T-helper 2 cell treated with Interferon-gamma antibody and Interleukin-4, amounts not matched to agents 5 μg/mL and 100 μg/mL, for 36 hours (primary cell): ENCODE results near the gene IGLL5.
A peak's percentile ranks its signal among the peaks of the same experiment; 100 is the strongest.

ENCODE experiments used
- DNase-seq: peaks from one replicate; pipeline ENCODE4 v3.0.0; 2021; ENCODE audit warnings: low spot score
- H3K27ac Mint-ChIP-seq: one replicate; pipeline ENCODE4 v1.8.0; 2021; ENCODE audit warnings: mild to moderate bottlenecking, mixed read lengths
- H3K27me3 Mint-ChIP-seq: one replicate; pipeline ENCODE4 v1.8.0; 2021; ENCODE audit warnings: low read depth, mixed read lengths
- H3K36me3 Mint-ChIP-seq: one replicate; pipeline ENCODE4 v1.8.0; 2021; ENCODE audit warnings: low read depth, mixed read lengths
- H3K4me1 Mint-ChIP-seq: one replicate; pipeline ENCODE4 v1.8.0; 2021; ENCODE audit warnings: low read depth, mixed read lengths
- H3K4me3 Mint-ChIP-seq: one replicate; pipeline ENCODE4 v1.8.0; 2022; ENCODE audit warnings: mild to moderate bottlenecking, moderate library complexity, mixed read lengths
- H3K9me3 Mint-ChIP-seq: one replicate; pipeline ENCODE4 v1.8.0; 2021; ENCODE audit warnings: mixed read lengths

Gene IGLL5

GRCh38 chr22:22887621-22888503, at the start of gene IGLL5:
TSS of gene IGLL5 (plus strand) at chr22:22887816. CDS start at chr22:22888054, 238 bp downstream.
- Mint-ChIP-seq H3K36me3 (no peaks in the 10 kb centered on the region), H3K27ac (no peak within 1 kb of the TSS), H3K4me1 (peaks cover 9% of the 10 kb centered on the region), H3K9me3 (no peaks in the 10 kb centered on the region), H3K4me3 (no peak within 1 kb of the TSS), H3K27me3 (peaks cover 44% of the 10 kb centered on the region)
- DNase-seq, result no peak

GRCh38 chr22:22838148-22838786, 49.3 kb upstream of the IGLL5 start:
- H3K9me3 Mint-ChIP-seq, result no peaks in the 10 kb centered on the region
- H3K4me3 Mint-ChIP-seq, result no peak overlapping the region
- H3K27me3 Mint-ChIP-seq, result peaks cover 55% of the 10 kb centered on the region
- no peak for DNase-seq
- peaks cover 11% of the 10 kb centered on the region for H3K4me1 Mint-ChIP-seq
- H3K36me3 Mint-ChIP-seq, result no peaks in the 10 kb centered on the region
- no peak overlapping the region for H3K27ac Mint-ChIP-seq

GRCh38 chr22:22839570-22840314, 47.9 kb upstream of the IGLL5 start:
- DNase-seq, result no peak
- H3K27me3 Mint-ChIP-seq, result peaks cover 50% of the 10 kb centered on the region
- no peak overlapping the region for H3K4me3 Mint-ChIP-seq
- H3K9me3 Mint-ChIP-seq, result no peaks in the 10 kb centered on the region
- H3K27ac Mint-ChIP-seq, result no peak overlapping the region
- peaks cover 14% of the 10 kb centered on the region for H3K4me1 Mint-ChIP-seq
- no peaks in the 10 kb centered on the region for H3K36me3 Mint-ChIP-seq

- Mint-ChIP-seq H3K4me3 (no peak overlapping the region), H3K9me3 (no peaks in the 10 kb centered on the region), H3K27ac (no peak overlapping the region), H3K36me3 (no peaks in the 10 kb centered on the region), H3K27me3 (peaks cover 47% of the 10 kb centered on the region), H3K4me1 (peaks cover 14% of the 10 kb centered on the region)
- DNase-seq, result no peak
Measured at GRCh38 chr22:22840780-22841179, 46.8 kb upstream of the IGLL5 start.

- H3K4me3 Mint-ChIP-seq, result no peak overlapping the region
- DNase-seq, result no peak
- H3K27me3 Mint-ChIP-seq, result peaks cover 46% of the 10 kb centered on the region
- H3K9me3 Mint-ChIP-seq, result no peaks in the 10 kb centered on the region
- H3K36me3 Mint-ChIP-seq, result no peaks in the 10 kb centered on the region
- H3K4me1 Mint-ChIP-seq, result peaks cover 14% of the 10 kb centered on the region
- H3K27ac Mint-ChIP-seq, result no peak overlapping the region
Measured at GRCh38 chr22:22841598-22841997, 46.0 kb upstream of the IGLL5 start.

- Mint-ChIP-seq H3K27ac (no peak overlapping the region), H3K36me3 (no peaks in the 10 kb centered on the region), H3K4me3 (no peak overlapping the region), H3K9me3 (no peaks in the 10 kb centered on the region), H3K27me3 (peaks cover 48% of the 10 kb centered on the region), H3K4me1 (peaks cover 14% of the 10 kb centered on the region)
- no peak for DNase-seq
Measured at GRCh38 chr22:22842085-22842484, 45.5 kb upstream of the IGLL5 start.

GRCh38 chr22:22843848-22844247, 43.8 kb upstream of the IGLL5 start:
- peaks cover 4% of the 10 kb centered on the region for H3K4me1 Mint-ChIP-seq
- H3K27me3 Mint-ChIP-seq, result peaks cover 54% of the 10 kb centered on the region
- no peak for DNase-seq
- H3K9me3 Mint-ChIP-seq, result no peaks in the 10 kb centered on the region
- H3K4me3 Mint-ChIP-seq, result no peak overlapping the region
- no peaks in the 10 kb centered on the region for H3K36me3 Mint-ChIP-seq
- no peak overlapping the region for H3K27ac Mint-ChIP-seq

GRCh38 chr22:22847241-22847640, 40.4 kb upstream of the IGLL5 start:
- no peak for DNase-seq
- H3K36me3 Mint-ChIP-seq, result no peaks in the 10 kb centered on the region
- no peak overlapping the region for H3K4me3 Mint-ChIP-seq
- no peak overlapping the region for H3K27ac Mint-ChIP-seq
- H3K27me3 Mint-ChIP-seq, result peaks cover 36% of the 10 kb centered on the region
- no peaks in the 10 kb centered on the region for H3K9me3 Mint-ChIP-seq
- peaks cover 4% of the 10 kb centered on the region for H3K4me1 Mint-ChIP-seq

- H3K4me1 Mint-ChIP-seq, result peaks cover 4% of the 10 kb centered on the region
- no peaks in the 10 kb centered on the region for H3K9me3 Mint-ChIP-seq
- H3K27me3 Mint-ChIP-seq, result peaks cover 41% of the 10 kb centered on the region
- H3K27ac Mint-ChIP-seq, result no peak overlapping the region
- H3K36me3 Mint-ChIP-seq, result no peaks in the 10 kb centered on the region
- DNase-seq, result peak; percentile 46
- H3K4me3 Mint-ChIP-seq, result no peak overlapping the region
Measured at GRCh38 chr22:22848364-22848866, 39.2 kb upstream of the IGLL5 start.

GRCh38 chr22:22849640-22850610, 37.7 kb upstream of the IGLL5 start:
- H3K9me3 Mint-ChIP-seq, result no peaks in the 10 kb centered on the region
- H3K36me3 Mint-ChIP-seq, result no peaks in the 10 kb centered on the region
- no peak overlapping the region for H3K4me3 Mint-ChIP-seq
- H3K27me3 Mint-ChIP-seq, result peaks cover 38% of the 10 kb centered on the region
- H3K27ac Mint-ChIP-seq, result no peak overlapping the region
- no peak for DNase-seq
- peaks cover 1% of the 10 kb centered on the region for H3K4me1 Mint-ChIP-seq

GRCh38 chr22:22851969-22852368, 35.6 kb upstream of the IGLL5 start:
- no peak overlapping the region for H3K4me3 Mint-ChIP-seq
- peaks cover 30% of the 10 kb centered on the region for H3K27me3 Mint-ChIP-seq
- H3K27ac Mint-ChIP-seq, result no peak overlapping the region
- no peaks in the 10 kb centered on the region for H3K36me3 Mint-ChIP-seq
- H3K4me1 Mint-ChIP-seq, result no peaks in the 10 kb centered on the region
- H3K9me3 Mint-ChIP-seq, result no peaks in the 10 kb centered on the region
- DNase-seq, result no peak

GRCh38 chr22:22853713-22854112, 33.9 kb upstream of the IGLL5 start:
- Mint-ChIP-seq H3K36me3 (no peaks in the 10 kb centered on the region), H3K9me3 (no peaks in the 10 kb centered on the region), H3K4me1 (no peaks in the 10 kb centered on the region), H3K4me3 (no peak overlapping the region), H3K27me3 (peaks cover 31% of the 10 kb centered on the region), H3K27ac (no peak overlapping the region)
- DNase-seq, result no peak

- Mint-ChIP-seq H3K4me3 (no peak overlapping the region), H3K4me1 (no peaks in the 10 kb centered on the region), H3K27me3 (peaks cover 39% of the 10 kb centered on the region), H3K9me3 (no peaks in the 10 kb centered on the region), H3K27ac (no peak overlapping the region), H3K36me3 (no peaks in the 10 kb centered on the region)
- DNase-seq, result no peak
Measured at GRCh38 chr22:22854466-22854865, 33.1 kb upstream of the IGLL5 start.
